Brain microvascular endothelial cell (primary cell): Measurements from ENCODE around the gene ARHGAP45.

Experiments used
- DNase-seq: peaks from one replicate; pipeline ENCODE4 v3.0.0-alpha.2; 2020
- H3K27ac ChIP-seq: fragments of 250-450 bp; sonication (Bioruptor Pico); 2 replicates; pipeline ENCODE4 v1.5.1; 2020; ENCODE audit warnings: mild to moderate bottlenecking, moderate library complexity
- H3K27me3 ChIP-seq: fragments of 250-450 bp; sonication (Bioruptor Pico); replicated peaks from 2 replicates; pipeline ENCODE4 v1.5.1; 2020; ENCODE audit warnings: mild to moderate bottlenecking
- H3K36me3 ChIP-seq: fragments of 250-450 bp; sonication (Bioruptor Pico); replicated peaks from 2 replicates; pipeline ENCODE4 v1.5.1; 2020; ENCODE audit warnings: mild to moderate bottlenecking
- H3K4me3 ChIP-seq: 2 replicates; pipeline ENCODE4 v1.5.1; 2011; ENCODE audit warnings: low read depth, mild to moderate bottlenecking, control low read depth, low read length, moderate library complexity
- in situ Hi-C: cut with HindIII; loops from 2 replicates; pipeline ENCODE4 v1.10.0; 2017; ENCODE audit warnings: low sequenced_read_pairs, low pct_ligation_motif_present
- TF ChIP-seq, protein P1 (sequence below): IDR thresholded peaks from 2 replicates; pipeline ENCODE4 v1.5.1; 2011; ENCODE audit warnings: low read depth, mild to moderate bottlenecking, moderate library complexity, low read length, control low read depth, inconsistent platforms; ENCODE audit errors: missing control alignments

Gene ARHGAP45

DNA sequence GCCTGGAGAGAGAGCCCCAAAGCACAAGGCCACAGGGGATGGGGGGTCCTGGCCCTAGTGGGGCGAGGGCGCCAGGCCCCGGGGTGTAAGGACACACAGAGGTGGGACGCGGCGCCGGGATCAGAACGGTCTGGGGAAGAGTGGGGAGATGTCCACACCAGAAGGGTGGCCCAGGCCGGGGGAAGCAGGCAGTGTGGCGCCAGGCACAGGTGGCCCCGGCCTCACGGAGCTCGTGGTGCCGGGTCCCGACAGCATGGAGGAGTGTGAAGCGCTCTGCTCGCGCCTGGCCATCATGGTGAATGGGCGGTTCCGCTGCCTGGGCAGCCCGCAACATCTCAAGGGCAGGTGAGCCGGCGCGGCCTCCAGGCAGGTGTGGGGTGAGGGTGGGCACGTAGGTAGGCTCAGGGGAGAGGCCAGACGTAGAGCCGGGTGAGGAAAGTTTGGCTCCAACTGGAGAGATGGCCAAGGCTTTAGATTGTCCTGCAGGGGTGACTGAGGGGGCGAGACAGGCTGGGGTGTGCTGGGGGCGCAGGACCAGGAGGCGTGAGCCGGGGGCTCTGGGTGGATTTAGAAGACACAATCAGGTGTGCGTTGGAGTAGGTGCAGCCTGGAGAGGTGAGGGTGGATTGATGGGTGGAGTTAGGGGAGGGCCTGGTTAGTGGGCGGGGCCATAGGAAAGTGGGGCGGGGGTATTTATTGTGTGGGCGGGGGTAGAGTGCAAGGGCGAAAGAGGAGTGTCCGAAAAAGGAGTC lies 2.9 kb upstream of the ARHGAP45 start:
- TF ChIP-seq, protein P1, sequence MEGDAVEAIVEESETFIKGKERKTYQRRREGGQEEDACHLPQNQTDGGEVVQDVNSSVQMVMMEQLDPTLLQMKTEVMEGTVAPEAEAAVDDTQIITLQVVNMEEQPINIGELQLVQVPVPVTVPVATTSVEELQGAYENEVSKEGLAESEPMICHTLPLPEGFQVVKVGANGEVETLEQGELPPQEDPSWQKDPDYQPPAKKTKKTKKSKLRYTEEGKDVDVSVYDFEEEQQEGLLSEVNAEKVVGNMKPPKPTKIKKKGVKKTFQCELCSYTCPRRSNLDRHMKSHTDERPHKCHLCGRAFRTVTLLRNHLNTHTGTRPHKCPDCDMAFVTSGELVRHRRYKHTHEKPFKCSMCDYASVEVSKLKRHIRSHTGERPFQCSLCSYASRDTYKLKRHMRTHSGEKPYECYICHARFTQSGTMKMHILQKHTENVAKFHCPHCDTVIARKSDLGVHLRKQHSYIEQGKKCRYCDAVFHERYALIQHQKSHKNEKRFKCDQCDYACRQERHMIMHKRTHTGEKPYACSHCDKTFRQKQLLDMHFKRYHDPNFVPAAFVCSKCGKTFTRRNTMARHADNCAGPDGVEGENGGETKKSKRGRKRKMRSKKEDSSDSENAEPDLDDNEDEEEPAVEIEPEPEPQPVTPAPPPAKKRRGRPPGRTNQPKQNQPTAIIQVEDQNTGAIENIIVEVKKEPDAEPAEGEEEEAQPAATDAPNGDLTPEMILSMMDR: no peak
- Histone ChIP-seq H3K4me3 (no peak overlapping the region), H3K36me3 (no peaks in the 10 kb centered on the region), H3K27ac (no peak overlapping the region), H3K27me3 (no peaks in the 10 kb centered on the region)
- in situ Hi-C loops: no loop called here
- DNase-seq: no peak

DNA sequence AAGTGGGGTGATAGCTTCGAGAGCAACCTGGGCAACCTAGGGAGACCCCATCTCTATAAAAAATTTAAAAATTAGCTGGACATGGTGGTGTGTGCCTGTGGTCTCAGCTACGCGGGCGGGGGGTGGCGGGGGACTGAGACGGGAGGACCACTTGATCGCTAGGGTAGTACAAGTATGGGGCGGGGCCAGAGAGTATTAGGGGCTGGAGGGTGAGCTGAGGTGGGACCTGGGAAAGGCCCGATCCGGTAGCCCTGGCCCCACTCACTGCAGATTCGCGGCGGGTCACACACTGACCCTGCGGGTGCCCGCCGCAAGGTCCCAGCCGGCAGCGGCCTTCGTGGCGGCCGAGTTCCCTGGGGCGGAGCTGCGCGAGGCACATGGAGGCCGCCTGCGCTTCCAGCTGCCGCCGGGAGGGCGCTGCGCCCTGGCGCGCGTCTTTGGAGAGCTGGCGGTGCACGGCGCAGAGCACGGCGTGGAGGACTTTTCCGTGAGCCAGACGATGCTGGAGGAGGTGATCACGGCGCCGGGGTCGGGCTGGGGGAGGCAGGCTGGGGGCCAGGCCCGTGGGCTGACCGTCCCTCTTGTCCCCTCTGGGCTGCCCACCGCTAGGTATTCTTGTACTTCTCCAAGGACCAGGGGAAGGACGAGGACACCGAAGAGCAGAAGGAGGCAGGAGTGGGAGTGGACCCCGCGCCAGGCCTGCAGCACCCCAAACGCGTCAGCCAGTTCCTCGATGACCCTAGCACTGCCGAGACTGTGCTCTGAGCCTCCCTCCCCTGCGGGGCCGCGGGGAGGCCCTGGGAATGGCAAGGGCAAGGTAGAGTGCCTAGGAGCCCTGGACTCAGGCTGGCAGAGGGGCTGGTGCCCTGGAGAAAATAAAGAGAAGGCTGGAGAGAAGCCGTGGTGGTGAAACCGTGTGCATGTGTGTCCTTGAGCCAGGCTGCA lies 2.0 kb upstream of the ARHGAP45 start:
- H3K27ac ChIP-seq: no peak overlapping the region
- H3K36me3 ChIP-seq: no peaks in the 10 kb centered on the region
- DNase-seq: no peak
- in situ Hi-C loops: no loop called here
- H3K4me3 ChIP-seq: no peak overlapping the region
- no peaks in the 10 kb centered on the region for H3K27me3 ChIP-seq
- TF ChIP-seq, protein P1: peak; percentile 68

DNA sequence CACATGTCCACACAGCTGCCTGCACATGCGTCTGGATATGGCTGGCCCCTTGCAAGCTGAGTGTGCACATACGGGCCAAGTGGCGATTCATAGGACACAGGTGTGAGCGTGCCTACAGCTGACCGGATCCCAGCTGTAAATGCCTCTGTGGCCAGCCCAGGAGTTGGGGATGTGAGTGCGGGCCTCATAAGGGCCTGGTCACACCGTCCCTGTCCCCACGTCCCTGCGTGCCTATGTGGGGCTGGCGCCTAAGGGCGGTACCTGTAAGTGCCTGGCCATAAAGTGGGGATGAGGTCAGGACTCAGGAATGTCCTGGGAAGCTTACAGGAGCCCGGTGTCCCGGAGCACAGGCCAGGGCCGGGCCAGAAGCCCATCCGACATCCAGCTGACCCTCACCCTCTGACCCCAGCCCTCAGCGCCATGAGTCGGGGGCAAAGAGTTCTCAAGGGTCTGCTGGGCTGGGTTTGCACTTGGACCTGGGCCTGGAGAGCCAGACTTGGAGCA lies 1.3 kb upstream of the ARHGAP45 start:
- no peak overlapping the region for H3K4me3 ChIP-seq
- peaks cover 2% of the 10 kb centered on the region for H3K27me3 ChIP-seq
- in situ Hi-C loops: no loop called here
- no peaks in the 10 kb centered on the region for H3K36me3 ChIP-seq
- no peak overlapping the region for H3K27ac ChIP-seq
- no peak for DNase-seq
- TF ChIP-seq, protein P1: no peak

DNA sequence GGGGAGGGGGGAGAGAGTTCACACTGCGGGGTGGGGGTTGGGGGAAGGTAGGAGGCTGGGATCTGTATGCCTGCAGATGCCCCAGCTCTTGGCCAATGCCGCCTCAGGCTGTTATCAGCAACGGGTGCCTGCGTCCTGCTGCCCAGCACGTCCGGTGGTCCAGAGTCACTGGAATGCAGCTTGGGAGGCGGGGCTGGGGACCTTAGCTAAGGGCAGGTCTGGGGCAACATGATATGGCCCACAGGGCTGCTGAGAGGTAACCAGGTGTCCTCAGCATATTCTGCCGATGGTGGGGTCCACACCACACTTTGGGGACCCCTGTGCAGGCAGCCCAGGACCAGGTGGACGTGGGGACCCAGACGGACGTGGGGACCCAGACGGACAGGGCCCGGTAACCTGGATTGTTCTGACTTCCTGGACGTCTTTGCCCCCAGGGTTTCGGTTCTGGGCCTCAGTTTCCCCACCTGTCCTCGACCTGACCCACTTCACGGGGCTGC lies 668 bp upstream of the ARHGAP45 start:
- Histone ChIP-seq H3K27me3 (peaks cover 7% of the 10 kb centered on the region), H3K36me3 (no peaks in the 10 kb centered on the region), H3K4me3 (no peak overlapping the region), H3K27ac (no peak overlapping the region)
- no peak for DNase-seq
- TF ChIP-seq, protein P1: no peak
- in situ Hi-C loops: no loop called here

DNA sequence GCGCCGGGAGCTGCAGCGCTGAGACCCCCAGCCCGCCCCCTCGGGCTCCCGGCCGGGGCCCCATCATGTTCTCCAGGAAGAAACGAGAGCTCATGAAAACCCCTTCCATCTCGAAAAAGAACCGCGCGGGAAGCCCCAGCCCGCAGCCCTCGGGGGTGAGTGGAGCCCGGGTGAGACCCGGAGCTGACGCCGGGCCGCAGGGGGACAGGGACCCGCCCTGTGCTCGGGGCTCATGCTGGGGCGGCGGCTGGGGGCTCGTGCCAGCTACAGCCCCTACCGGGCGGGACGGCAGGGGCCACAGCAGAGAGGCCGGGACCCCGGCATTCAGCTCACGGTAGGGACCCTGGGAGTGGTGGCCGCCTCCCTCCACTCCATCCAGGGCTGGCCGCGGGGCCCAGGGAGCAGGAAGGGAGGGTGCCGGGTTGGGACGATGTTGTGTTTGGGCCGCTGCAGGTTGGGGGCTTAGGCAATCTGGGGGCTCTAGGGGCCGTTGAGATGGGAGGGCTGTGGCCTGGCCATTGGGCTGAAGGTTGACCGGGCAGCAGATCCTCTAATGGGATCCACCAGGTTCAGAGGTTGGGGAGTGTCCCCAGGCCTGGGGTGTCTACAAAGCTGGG lies 482 bp downstream of the ARHGAP45 start:
- TF ChIP-seq, protein P1: no peak
- no peak for DNase-seq
- in situ Hi-C loops: no loop called here
- H3K27ac ChIP-seq: no peak overlapping the region
- H3K36me3 ChIP-seq: no peaks in the 10 kb centered on the region
- no peak overlapping the region for H3K4me3 ChIP-seq
- peaks cover 7% of the 10 kb centered on the region for H3K27me3 ChIP-seq
